Measurements from ENCODE around the gene C2CD4C.

DNA sequence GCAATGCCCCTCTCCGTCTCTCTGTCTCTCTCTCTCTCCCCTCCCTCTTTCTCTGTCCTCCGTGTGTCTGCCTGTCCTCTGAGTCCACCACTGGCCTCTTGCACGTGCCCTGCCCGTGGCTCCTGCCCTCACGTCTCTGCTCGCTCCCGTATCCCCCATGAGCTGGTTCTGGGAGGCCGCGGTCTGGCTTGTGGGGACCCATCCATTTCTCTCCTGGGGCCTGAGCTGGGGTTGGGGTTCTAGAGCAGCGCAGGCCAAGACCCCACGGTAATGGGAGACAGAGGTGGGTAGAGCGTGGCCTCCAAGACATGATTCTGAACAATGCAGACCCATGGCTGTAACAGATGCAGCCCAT lies 19.0 kb downstream of the C2CD4C start:
- TF ChIP-seq, protein P1, sequence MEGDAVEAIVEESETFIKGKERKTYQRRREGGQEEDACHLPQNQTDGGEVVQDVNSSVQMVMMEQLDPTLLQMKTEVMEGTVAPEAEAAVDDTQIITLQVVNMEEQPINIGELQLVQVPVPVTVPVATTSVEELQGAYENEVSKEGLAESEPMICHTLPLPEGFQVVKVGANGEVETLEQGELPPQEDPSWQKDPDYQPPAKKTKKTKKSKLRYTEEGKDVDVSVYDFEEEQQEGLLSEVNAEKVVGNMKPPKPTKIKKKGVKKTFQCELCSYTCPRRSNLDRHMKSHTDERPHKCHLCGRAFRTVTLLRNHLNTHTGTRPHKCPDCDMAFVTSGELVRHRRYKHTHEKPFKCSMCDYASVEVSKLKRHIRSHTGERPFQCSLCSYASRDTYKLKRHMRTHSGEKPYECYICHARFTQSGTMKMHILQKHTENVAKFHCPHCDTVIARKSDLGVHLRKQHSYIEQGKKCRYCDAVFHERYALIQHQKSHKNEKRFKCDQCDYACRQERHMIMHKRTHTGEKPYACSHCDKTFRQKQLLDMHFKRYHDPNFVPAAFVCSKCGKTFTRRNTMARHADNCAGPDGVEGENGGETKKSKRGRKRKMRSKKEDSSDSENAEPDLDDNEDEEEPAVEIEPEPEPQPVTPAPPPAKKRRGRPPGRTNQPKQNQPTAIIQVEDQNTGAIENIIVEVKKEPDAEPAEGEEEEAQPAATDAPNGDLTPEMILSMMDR (IDR thresholded peaks at IDR 0.05): no peak
- no peak for TF ChIP-seq POLR2A (IDR thresholded peaks at IDR 0.05)
